Measurements from ENCODE around the gene SH3BP2. TPM values are rescaled to one million over a fixed set of nuclear protein-coding genes. Genes with fewer than 3 reads are reported as not detected.

SH3BP2 gene
- total RNA-seq, 2 donors from 2014 or later: 20.1 to 25.2 TPM

GRCh38 chr4:2828758-2829181 lies 35.9 kb downstream of the SH3BP2 start:
- Histone ChIP-seq H3K27ac (no peak overlapping the region), H3K9me3 (no peaks in the 10 kb centered on the region), H3K36me3 (peaks cover 74% of the 10 kb centered on the region), H3K4me1 (peaks cover 0 to 5% of the 10 kb centered on the region in 2 donors), H3K27me3 (no peaks in the 10 kb centered on the region), H3K4me3 (no peak overlapping the region)
- no peak for TF ChIP-seq CTCF (IDR thresholded peaks at IDR 0.05)
- no peak for DNase-seq (ENCODE audit: low spot score)

DNA sequence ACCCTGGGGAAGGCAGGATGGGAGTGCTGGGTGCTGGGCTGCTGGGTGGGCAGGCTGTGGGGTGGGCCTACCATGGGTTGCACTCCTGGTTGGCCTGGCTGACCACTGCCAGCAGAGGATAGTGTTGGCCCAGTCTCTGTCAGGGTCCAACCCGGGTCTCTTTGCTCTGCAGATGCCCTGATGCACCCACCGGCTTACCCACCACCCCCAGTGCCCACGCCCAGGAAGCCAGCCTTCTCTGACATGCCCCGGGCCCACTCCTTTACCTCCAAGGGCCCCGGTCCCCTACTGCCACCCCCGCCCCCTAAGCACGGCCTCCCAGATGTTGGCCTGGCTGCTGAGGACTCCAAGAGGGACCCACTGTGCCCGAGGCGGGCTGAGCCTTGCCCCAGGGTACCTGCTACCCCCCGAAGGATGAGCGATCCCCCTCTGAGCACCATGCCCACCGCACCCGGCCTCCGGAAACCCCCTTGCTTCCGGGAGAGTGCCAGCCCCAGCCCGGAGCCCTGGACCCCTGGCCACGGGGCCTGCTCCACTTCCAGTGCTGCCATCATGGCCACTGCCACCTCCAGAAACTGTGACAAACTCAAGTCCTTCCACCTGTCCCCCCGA lies 36.5 kb downstream of the SH3BP2 start:
- Histone ChIP-seq H3K36me3 (peaks cover 76% of the 10 kb centered on the region), H3K27me3 (no peaks in the 10 kb centered on the region), H3K9me3 (no peaks in the 10 kb centered on the region), H3K4me1 (peaks cover 0 to 5% of the 10 kb centered on the region in 2 donors), H3K4me3 (no peak overlapping the region), H3K27ac (no peak overlapping the region)
- no peak for DNase-seq (ENCODE audit: low spot score)
- TF ChIP-seq CTCF (IDR thresholded peaks at IDR 0.05): no peak

DNA sequence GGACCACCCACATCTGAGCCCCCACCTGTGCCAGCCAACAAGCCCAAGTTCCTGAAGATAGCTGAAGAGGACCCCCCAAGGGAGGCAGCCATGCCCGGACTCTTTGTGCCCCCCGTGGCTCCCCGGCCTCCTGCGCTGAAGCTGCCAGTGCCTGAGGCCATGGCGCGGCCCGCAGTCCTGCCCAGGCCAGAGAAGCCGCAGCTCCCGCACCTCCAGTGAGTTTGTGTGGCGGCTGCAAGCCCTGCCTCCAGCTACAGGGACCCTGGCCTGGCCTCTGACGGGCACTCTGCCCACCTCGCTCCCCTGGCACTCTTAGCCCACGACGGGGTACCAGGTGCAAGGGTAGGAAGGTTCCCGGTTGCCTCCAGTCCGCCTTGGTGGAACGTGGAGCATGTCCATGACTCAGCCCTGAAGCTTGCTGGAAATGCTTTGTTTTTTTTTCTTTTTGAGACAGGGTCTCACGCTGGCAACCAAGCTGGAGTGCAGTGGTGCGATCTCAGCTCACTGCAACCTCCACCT lies 37.1 kb downstream of the SH3BP2 start:
- peaks cover 71% of the 10 kb centered on the region for H3K36me3 ChIP-seq
- no peak for DNase-seq (ENCODE audit: low spot score)
- H3K27me3 ChIP-seq: no peaks in the 10 kb centered on the region
- H3K4me1 ChIP-seq: peaks cover 0 to 5% of the 10 kb centered on the region in 2 donors
- H3K27ac ChIP-seq: no peak overlapping the region
- TF ChIP-seq CTCF (IDR thresholded peaks at IDR 0.05): no peak
- H3K9me3 ChIP-seq: no peaks in the 10 kb centered on the region
- H3K4me3 ChIP-seq: no peak overlapping the region

DNA sequence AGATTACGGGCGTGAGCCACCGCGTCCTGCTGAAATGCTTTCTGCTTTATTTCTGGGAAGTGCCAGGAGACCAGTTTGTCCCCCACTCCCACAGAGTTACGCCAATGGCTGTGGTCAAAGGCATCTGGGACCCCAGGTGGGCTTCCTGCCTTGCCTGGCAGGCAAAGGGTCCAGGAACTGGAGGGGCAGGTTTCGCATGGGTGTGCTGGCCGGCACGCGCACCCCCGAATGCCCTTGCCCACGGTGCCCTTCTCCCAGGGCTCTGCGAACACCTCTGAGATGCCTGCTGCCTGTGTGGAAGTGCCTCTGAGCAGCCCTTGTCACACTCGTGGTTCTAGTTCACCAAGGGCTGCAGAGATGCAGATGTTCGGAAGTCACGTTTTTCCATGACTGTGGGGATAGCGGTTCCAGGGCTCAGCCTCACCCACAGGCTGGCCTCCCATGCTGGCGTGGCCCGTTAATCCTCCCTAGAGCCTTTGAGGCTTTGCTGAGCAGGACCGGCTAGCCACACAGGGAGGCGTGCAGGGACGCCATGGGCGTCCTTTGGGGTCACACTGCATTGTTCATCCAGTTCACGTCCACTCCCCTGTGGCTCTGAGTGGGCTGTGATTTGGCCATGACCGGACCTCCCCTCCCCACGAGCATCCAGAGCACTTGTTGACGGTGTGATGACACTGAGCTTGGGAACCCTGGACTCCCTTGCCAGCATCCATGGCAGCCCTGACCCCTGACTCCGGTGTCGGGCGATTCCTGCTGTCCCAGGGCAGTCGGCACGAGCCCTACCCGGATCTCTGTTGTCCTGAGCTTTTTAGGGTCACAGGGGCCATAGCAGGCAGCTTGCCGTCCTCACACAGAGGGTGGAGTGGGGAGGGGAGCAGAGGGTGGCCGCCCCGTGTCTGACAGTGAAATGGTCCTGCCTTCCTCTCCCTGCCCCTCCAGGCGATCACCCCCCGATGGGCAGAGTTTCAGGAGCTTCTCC lies 38.0 kb downstream of the SH3BP2 start:
- TF ChIP-seq CTCF (IDR thresholded peaks at IDR 0.05): no peak
- no peaks in the 10 kb centered on the region for H3K27me3 ChIP-seq
- H3K9me3 ChIP-seq: no peaks in the 10 kb centered on the region
- H3K4me1 ChIP-seq: no peaks in the 10 kb centered on the region
- no peak for DNase-seq (ENCODE audit: low spot score)
- no peak overlapping the region for H3K4me3 ChIP-seq
- H3K36me3 ChIP-seq: peaks cover 63% of the 10 kb centered on the region
- no peak overlapping the region for H3K27ac ChIP-seq

DNA sequence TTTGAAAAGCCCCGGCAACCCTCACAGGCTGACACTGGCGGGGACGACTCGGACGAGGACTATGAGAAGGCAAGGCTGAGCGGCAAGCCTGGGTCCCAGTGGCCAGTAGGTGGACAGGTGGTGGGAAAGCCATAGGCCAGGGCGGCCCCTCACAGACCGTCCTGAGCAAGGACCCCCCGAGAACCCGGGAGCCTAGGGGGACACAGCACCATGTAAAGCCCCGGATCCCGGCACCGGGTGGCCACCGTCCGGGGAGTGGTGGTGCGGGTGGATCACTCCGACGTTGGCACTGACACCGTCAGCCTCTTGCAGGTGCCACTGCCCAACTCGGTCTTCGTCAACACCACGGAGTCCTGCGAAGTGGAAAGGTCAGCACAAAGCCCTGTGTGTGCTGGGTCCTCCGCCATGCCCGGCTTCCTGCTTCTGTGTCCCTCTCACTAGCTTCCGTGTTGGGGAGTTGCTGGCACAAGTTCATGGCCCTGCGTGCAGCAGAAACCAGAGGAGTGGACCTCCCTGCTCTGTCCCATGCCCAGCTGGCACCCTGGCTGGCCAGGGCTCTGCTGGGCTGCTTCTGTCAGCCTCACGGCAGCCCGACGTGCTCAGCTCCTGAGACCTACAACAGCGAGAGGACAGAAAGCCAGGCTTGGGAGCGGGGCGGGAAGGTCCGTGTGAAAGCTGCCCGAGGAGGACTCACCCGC lies 38.9 kb downstream of the SH3BP2 start:
- no peak for DNase-seq (ENCODE audit: low spot score)
- Histone ChIP-seq H3K27ac (no peak overlapping the region), H3K4me1 (peaks cover 0 to 5% of the 10 kb centered on the region in 2 donors), H3K4me3 (no peak overlapping the region), H3K36me3 (peaks cover 62% of the 10 kb centered on the region), H3K27me3 (no peaks in the 10 kb centered on the region), H3K9me3 (no peaks in the 10 kb centered on the region)
- TF ChIP-seq CTCF (IDR thresholded peaks at IDR 0.05): no peak

All from right atrium auricular region (tissue), 2 donors.